GM12891 (cell line): ENCODE data around the gene PAQR5.

ENCODE experiments used
- DNase-seq: peaks from one replicate; pipeline ENCODE4 v3.0.0; 2011; ENCODE audit warnings: low spot score; ENCODE audit not compliant: insufficient read length
- FAIRE-seq: peaks from 2 replicates; lab custom pipeline; 2011; peaks lifted over from hg19 to GRCh38; lab: Jason Lieb, UNC
- PAX5 ChIP-seq: IDR thresholded peaks from 2 replicates; pipeline ENCODE4 v1.6.1; 2011; ENCODE audit warnings: low read length, moderate library complexity, mild to moderate bottlenecking; ENCODE audit not compliant: insufficient read depth, severe bottlenecking
- POLR2A ChIP-seq: IDR thresholded peaks from 2 replicates; pipeline ENCODE4 v1.6.1; 2011; ENCODE audit warnings: low read depth, low read length, control low read depth
- POLR2AphosphoS5 ChIP-seq: IDR thresholded peaks from 2 replicates; pipeline ENCODE4 v1.6.1; 2011; ENCODE audit warnings: low read depth, low read length, control low read depth
- POU2F2 ChIP-seq: IDR thresholded peaks from 2 replicates; pipeline ENCODE4 v1.6.1; 2011; ENCODE audit warnings: low read depth, mild to moderate bottlenecking, control low read depth, low read length, moderate library complexity
- SPI1 ChIP-seq: IDR thresholded peaks from 2 replicates; pipeline ENCODE4 v1.6.1; 2011; ENCODE audit warnings: low read depth, low read length, control low read depth
- TAF1 ChIP-seq: IDR thresholded peaks from 2 replicates; pipeline ENCODE4 v1.6.1; 2011; ENCODE audit warnings: low read depth, low read length, control low read depth

PAQR5 gene

GRCh38 chr15:69303337-69304181 is 4.8 kb downstream of the PAQR5 start:
- FAIRE-seq (no peak), DNase-seq (no peak)
- no peak for TF ChIP-seq POLR2AphosphoS5
- TF ChIP-seq POLR2A: no peak
- no peak for TF ChIP-seq POU2F2
- no peak for TF ChIP-seq TAF1

- DNase-seq (no peak), FAIRE-seq (no peak)
- no peak for TF ChIP-seq SPI1
- no peak for TF ChIP-seq PAX5
- no peak for TF ChIP-seq POLR2A
- no peak for TF ChIP-seq POU2F2
- no peak for TF ChIP-seq TAF1
- TF ChIP-seq POLR2AphosphoS5: no peak
These were observed 5.5 kb downstream of the PAQR5 start for GRCh38 chr15:69304182-69304545.

GRCh38 chr15:69305204-69305931 is 6.7 kb downstream of the PAQR5 start:
- FAIRE-seq (no peak), DNase-seq (no peak)
- TF ChIP-seq TAF1 (no peak), SPI1 (no peak), POLR2AphosphoS5 (no peak), POLR2A (no peak), PAX5 (no peak), POU2F2 (no peak)

GRCh38 chr15:69305933-69306568 is 7.3 kb downstream of the PAQR5 start:
- no peak for TF ChIP-seq TAF1
- TF ChIP-seq PAX5: no peak
- no peak for TF ChIP-seq POLR2AphosphoS5
- no peak for DNase-seq
- FAIRE-seq: no peak

GRCh38 chr15:69307939-69308338 is 9.2 kb downstream of the PAQR5 start:
- DNase-seq: no peak
- no peak for TF ChIP-seq SPI1
- TF ChIP-seq POLR2AphosphoS5: no peak

GRCh38 chr15:69308949-69309348 is 10.2 kb downstream of the PAQR5 start:
- FAIRE-seq: no peak
- no peak for DNase-seq
- no peak for TF ChIP-seq PAX5
- TF ChIP-seq TAF1: no peak
- TF ChIP-seq SPI1: no peak
- TF ChIP-seq POLR2AphosphoS5: no peak
- TF ChIP-seq POLR2A: no peak
- no peak for TF ChIP-seq POU2F2

More at GRCh38 chr15:69307939-69308338, 9.2 kb downstream of the PAQR5 start:
- FAIRE-seq: no peak

GRCh38 chr15:69311319-69311721 is 12.6 kb downstream of the PAQR5 start:
- DNase-seq (no peak), FAIRE-seq (no peak)
- TF ChIP-seq POLR2AphosphoS5 (no peak), POU2F2 (no peak), POLR2A (no peak), SPI1 (no peak), TAF1 (no peak), PAX5 (no peak)

- TF ChIP-seq SPI1: no peak
- TF ChIP-seq TAF1: no peak
- TF ChIP-seq POLR2A: no peak
- TF ChIP-seq POLR2AphosphoS5: no peak
- no peak for TF ChIP-seq POU2F2
- TF ChIP-seq PAX5: no peak
- FAIRE-seq (no peak), DNase-seq (no peak)
These were observed 14.8 kb downstream of the PAQR5 start for GRCh38 chr15:69313432-69314000.

GRCh38 chr15:69314131-69314530 is 15.4 kb downstream of the PAQR5 start:
- FAIRE-seq (no peak), DNase-seq (no peak)
- no peak for TF ChIP-seq PAX5
- TF ChIP-seq TAF1: no peak
- TF ChIP-seq SPI1: no peak
- TF ChIP-seq POLR2A: no peak
- no peak for TF ChIP-seq POLR2AphosphoS5
- TF ChIP-seq POU2F2: no peak

GRCh38 chr15:69314736-69315135 is 16.0 kb downstream of the PAQR5 start:
- DNase-seq (no peak), FAIRE-seq (no peak)
- TF ChIP-seq PAX5: no peak
- TF ChIP-seq POLR2AphosphoS5: no peak
- TF ChIP-seq TAF1: no peak
- TF ChIP-seq POLR2A: no peak
- no peak for TF ChIP-seq POU2F2
- TF ChIP-seq SPI1: no peak
